HL-60 (cell line): ENCODE measurements around the gene UBALD1.

Experiments
- CTCF ChIP-seq: IDR thresholded peaks from one replicate; pipeline ENCODE4 v1.5.1; 2011; ENCODE audit warnings: low read length, control low read depth, inconsistent platforms; ENCODE audit not compliant: insufficient read depth
- POLR2AphosphoS5 ChIP-seq: IDR thresholded peaks from 2 replicates; pipeline ENCODE4 v1.6.1; 2012; ENCODE audit warnings: low read depth
- TF ChIP-seq, protein P1 (sequence below): IDR thresholded peaks from 2 replicates; pipeline ENCODE4 v1.6.1; 2012; ENCODE audit warnings: low read depth; ENCODE audit not compliant: insufficient replicate concordance

- no peak for TF ChIP-seq POLR2AphosphoS5
- no peak for TF ChIP-seq CTCF
- TF ChIP-seq, protein P1, sequence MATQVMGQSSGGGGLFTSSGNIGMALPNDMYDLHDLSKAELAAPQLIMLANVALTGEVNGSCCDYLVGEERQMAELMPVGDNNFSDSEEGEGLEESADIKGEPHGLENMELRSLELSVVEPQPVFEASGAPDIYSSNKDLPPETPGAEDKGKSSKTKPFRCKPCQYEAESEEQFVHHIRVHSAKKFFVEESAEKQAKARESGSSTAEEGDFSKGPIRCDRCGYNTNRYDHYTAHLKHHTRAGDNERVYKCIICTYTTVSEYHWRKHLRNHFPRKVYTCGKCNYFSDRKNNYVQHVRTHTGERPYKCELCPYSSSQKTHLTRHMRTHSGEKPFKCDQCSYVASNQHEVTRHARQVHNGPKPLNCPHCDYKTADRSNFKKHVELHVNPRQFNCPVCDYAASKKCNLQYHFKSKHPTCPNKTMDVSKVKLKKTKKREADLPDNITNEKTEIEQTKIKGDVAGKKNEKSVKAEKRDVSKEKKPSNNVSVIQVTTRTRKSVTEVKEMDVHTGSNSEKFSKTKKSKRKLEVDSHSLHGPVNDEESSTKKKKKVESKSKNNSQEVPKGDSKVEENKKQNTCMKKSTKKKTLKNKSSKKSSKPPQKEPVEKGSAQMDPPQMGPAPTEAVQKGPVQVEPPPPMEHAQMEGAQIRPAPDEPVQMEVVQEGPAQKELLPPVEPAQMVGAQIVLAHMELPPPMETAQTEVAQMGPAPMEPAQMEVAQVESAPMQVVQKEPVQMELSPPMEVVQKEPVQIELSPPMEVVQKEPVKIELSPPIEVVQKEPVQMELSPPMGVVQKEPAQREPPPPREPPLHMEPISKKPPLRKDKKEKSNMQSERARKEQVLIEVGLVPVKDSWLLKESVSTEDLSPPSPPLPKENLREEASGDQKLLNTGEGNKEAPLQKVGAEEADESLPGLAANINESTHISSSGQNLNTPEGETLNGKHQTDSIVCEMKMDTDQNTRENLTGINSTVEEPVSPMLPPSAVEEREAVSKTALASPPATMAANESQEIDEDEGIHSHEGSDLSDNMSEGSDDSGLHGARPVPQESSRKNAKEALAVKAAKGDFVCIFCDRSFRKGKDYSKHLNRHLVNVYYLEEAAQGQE = no peak
Measured at GRCh38 chr16:4637501-4638166, 22.9 kb upstream of the UBALD1 start.
